Urothelium cell line (cell line): ENCODE measurements around the gene BRD1.
"Not testable (repeated sequence)": the region's sequence is repeated elsewhere in the genome, so short reads cannot be mapped to it uniquely, and the experiment has no call there.

Experiments used
- DNase-seq: peaks from one replicate; pipeline ENCODE4 v3.0.0; 2011; ENCODE audit warnings: low spot score, mixed read lengths
- FAIRE-seq: peaks from 2 replicates; lab custom pipeline; 2011; peaks lifted over from hg19 to GRCh38; lab: Jason Lieb, UNC

Gene BRD1

GRCh38 chr22:49853981-49854831 is 26.5 kb upstream of the BRD1 start:
- FAIRE-seq (no peak), DNase-seq (peak; percentile 49)

GRCh38 chr22:49852898-49853894 is 25.5 kb upstream of the BRD1 start, which contains the start of gene ZBED4:
ZBED4 (plus strand) TSS chr22:49853844; CDS start chr22:49883663, 29,819 bp downstream.
- FAIRE-seq, result peak; percentile 99
- peak; percentile 100 for DNase-seq

GRCh38 chr22:49852568-49852897 is 24.9 kb upstream of the BRD1 start:
- not testable (repeated sequence) for FAIRE-seq, DNase-seq

- FAIRE-seq (no peak), DNase-seq (no peak)
These were observed 23.5 kb upstream of the BRD1 start for GRCh38 chr22:49850959-49851802.

- DNase-seq (no peak), FAIRE-seq (peak; percentile 42)
These were observed 22.6 kb upstream of the BRD1 start for GRCh38 chr22:49850021-49850911.

GRCh38 chr22:49849161-49850020 is 21.7 kb upstream of the BRD1 start:
- peak; percentile 20 for DNase-seq
- FAIRE-seq, result no peak

- DNase-seq, result no peak
- FAIRE-seq, result no peak
These were observed 21.1 kb upstream of the BRD1 start for GRCh38 chr22:49848690-49849160.

- FAIRE-seq, result no peak
These were observed 20.3 kb upstream of the BRD1 start for GRCh38 chr22:49847751-49848689.

GRCh38 chr22:49845666-49846459 is 18.2 kb upstream of the BRD1 start:
- FAIRE-seq (no peak), DNase-seq (no peak)

More at GRCh38 chr22:49847751-49848689, 20.3 kb upstream of the BRD1 start:
- no peak for DNase-seq

GRCh38 chr22:49845241-49845640 is 17.6 kb upstream of the BRD1 start:
- FAIRE-seq, result no peak
- no peak for DNase-seq

- DNase-seq (no peak), FAIRE-seq (no peak)
These were observed 11.4 kb upstream of the BRD1 start for GRCh38 chr22:49838771-49839717.

GRCh38 chr22:49833340-49834007 is 5.8 kb upstream of the BRD1 start:
- FAIRE-seq, result peak; percentile 75
- no peak for DNase-seq

- FAIRE-seq (no peak), DNase-seq (no peak)
These were observed 1.6 kb upstream of the BRD1 start for GRCh38 chr22:49829044-49829853.

GRCh38 chr22:49828599-49828965 is 909 bp upstream of the BRD1 start:
- no peak for DNase-seq
- no peak for FAIRE-seq
